GM21737 (cell line): ENCODE measurements around the gene RADIL.

ENCODE experiments used
- ATAC-seq: cut with Tn5 transposase; IDR thresholded peaks from one replicate; pipeline ENCODE4 v1.9.1; 2021; ENCODE audit warnings: mild to moderate bottlenecking, moderate library complexity; ENCODE audit not compliant: unreplicated experiment

RADIL gene

GRCh38 chr7:4882169-4883032, 1.1 kb downstream of the RADIL start:
- ATAC-seq, result no peak

GRCh38 chr7:4880218-4880617, 3.3 kb downstream of the RADIL start:
- no peak for ATAC-seq

GRCh38 chr7:4879396-4880081, 4.0 kb downstream of the RADIL start:
- no peak for ATAC-seq

- ATAC-seq, result no peak
Observed at GRCh38 chr7:4878336-4879335, 4.9 kb downstream of the RADIL start.

- no peak for ATAC-seq
Observed at GRCh38 chr7:4876586-4876985, 6.9 kb downstream of the RADIL start.

GRCh38 chr7:4875391-4875790, 8.1 kb downstream of the RADIL start:
- no peak for ATAC-seq

- ATAC-seq, result no peak
Observed at GRCh38 chr7:4873071-4873944, 10.2 kb downstream of the RADIL start.

GRCh38 chr7:4871930-4872675, 11.4 kb downstream of the RADIL start:
- ATAC-seq, result no peak

- no peak for ATAC-seq
Observed at GRCh38 chr7:4871056-4871680, 12.3 kb downstream of the RADIL start.

GRCh38 chr7:4868493-4868892, 15.0 kb downstream of the RADIL start:
- no peak for ATAC-seq

GRCh38 chr7:4866528-4867496, 16.7 kb downstream of the RADIL start:
- ATAC-seq, result no peak

- ATAC-seq, result no peak
Observed at GRCh38 chr7:4862156-4862555, 21.4 kb downstream of the RADIL start.

GRCh38 chr7:4861673-4862072, 21.8 kb downstream of the RADIL start, which contains the start of gene PAPOLB:
PAPOLB (minus strand) TSS chr7:4862030; CDS start chr7:4861810, 220 bp downstream.
- no peak for ATAC-seq

GRCh38 chr7:4861227-4861626, 22.3 kb downstream of the RADIL start:
- no peak for ATAC-seq

GRCh38 chr7:4857189-4857588, 26.3 kb downstream of the RADIL start:
- no peak for ATAC-seq

GRCh38 chr7:4856336-4857057, 27.0 kb downstream of the RADIL start:
- ATAC-seq, result no peak

GRCh38 chr7:4854916-4855315, 28.6 kb downstream of the RADIL start:
- ATAC-seq, result no peak
